ENCODE results near the gene TFF3. TPM values are rescaled to one million over a fixed set of nuclear protein-coding genes. Genes with fewer than 3 reads are reported as not detected.

Gene TFF3
- total RNA-seq, 1 donor from 2014 or later, result 0.40 TPM

DNA sequence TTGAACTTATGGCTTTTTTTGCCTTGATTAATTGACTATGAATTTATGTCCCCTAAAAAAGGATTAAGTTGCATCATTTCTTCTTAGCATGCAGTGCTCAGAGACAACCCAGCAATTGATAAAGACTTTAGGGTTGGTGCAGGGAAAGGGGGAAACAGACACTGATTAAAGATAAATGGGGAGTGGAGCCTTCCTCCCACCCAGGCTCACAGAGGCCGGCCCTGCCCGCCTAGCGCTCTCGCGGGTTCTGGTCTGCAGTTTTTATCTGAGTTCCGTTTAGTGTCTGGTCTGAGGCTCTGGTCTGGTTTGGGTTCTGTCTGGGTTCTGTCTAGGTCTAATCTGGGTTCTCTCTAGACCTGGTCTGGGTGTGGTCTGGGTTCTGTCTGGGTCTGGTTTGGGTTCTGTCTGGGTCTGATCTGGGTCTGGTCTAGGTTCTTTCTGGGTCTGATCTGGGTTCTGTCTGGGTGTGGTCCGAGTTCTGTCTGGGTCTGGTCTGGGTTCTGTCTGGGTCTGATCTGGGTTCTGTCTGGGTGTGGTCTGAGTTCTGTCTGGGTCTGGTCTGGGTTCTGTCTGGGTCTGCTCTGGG, 48.1 kb downstream of the TFF3 start:
- DNase-seq (ENCODE audit: low read depth), result no peak

DNA sequence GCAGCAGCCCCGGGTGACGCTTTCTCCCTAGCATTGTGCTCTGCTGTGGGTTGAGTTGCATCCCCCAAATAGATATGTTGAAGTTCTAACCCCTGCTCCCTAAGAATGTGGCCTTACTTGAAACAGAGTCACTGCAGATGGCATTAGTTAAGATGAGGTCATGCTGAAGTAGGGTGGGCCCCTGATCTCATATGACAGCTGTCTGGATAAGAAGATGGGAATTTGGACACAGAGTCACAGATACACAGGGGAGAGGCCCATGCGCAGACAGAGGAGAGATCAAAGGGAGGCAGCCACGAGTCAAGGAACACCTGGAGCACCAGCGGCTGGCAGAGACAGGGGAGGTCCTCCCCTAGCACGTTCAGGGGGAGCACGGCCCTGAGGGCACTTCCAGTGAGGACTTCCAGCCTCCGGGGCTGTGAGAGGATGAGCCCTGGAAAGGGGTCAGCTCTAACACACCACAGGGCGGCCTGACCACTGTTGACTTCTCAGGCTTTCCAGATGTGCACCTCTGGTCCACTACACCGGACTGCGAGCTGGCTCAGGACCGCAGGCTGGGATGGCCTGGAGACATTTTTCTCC, 49.9 kb downstream of the TFF3 start:
- DNase-seq (ENCODE audit: low read depth), result no peak

DNA sequence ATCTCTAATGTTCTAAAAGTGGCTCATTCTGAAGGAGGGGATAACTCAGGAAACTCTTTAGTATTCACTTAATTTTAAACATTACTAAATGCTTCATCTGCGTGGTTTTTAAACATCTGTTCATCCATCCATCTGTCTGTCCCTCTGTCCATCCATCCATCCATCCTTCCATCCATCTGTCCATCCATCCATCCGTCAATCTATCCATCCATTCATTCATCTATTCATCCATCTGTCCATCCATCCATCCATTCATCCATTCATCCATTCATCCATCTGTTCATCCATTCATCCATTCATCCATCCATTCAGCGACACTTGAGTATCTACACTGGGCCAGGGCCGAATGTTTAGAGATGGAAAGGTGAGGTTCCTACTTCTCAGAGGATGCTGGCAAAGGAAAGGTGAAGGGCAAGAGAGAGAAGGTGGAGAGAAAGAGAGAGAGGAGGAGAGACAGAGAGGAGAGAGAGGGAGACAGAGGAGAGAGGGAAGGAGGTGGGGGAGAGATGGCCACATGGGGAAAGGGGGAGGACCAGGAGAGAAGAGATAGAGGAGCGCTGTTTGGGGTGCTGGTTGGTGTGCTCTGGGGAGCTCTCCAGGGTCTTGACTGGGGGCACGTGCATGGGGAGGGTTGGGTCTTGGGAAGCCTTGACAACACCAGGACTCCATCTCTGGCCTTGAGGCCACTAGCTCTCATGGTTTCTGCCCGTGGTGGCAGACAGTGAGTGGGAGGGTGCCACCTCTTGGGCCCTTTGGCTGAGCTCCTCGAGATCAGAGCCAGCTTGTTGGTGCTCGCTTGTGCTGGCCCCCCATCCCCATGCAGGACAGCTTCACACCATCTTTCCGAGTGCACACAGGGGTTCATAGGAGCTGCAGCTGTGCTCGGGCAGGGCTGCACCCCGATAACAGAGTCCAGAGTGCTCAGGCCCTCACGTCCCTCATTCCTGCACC, 50.7 kb downstream of the TFF3 start:
- no peak for DNase-seq (ENCODE audit: low read depth)

DNA sequence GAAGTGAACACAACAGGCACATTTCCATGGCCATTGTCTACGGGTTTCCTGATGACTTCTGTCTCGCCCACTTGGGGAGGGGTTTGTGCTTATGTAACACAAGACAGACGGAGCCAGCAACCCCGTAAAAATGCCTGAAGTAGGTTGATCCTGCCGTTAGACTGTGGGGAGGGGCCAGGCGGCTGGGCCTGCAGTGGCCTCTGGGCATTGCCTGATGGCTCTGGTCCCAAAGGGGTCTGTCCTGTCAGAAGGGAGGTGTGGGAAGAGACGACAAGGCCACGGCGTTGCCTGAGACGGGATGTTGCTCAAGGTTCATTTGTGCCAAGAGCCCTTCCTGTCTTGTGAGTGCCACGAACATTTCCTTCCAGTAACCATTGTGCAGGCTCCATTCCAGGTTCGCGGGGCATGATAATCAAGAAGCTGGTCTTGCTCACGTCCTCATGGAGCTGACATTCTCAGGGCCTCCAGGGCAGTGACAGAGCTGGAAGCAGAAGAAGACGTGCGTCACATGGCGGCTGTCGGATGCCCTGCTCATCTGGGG, 51.5 kb downstream of the TFF3 start:
- DNase-seq (ENCODE audit: low read depth), result no peak

DNA sequence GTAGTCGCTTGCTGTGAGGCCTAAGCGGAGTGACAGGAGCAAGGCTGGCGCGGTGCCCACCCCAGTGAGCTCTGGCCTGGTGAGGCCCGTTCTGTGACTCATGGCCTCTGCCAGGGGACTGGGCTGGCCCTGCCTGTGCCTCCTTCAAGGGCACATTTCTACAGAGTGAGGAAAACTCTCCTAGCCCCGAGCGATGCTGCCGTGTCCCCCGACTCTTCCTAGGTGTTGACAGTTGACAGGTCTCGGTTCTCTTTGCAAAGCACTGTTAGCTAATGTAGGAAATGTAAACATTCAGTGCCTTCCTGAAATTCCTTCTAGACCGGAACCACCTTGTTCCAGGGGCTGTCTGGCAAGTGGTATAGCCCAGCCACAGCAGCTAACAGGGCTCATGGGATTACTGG, 52.4 kb downstream of the TFF3 start:
- peak; percentile 36 for DNase-seq (ENCODE audit: low read depth)

DNA sequence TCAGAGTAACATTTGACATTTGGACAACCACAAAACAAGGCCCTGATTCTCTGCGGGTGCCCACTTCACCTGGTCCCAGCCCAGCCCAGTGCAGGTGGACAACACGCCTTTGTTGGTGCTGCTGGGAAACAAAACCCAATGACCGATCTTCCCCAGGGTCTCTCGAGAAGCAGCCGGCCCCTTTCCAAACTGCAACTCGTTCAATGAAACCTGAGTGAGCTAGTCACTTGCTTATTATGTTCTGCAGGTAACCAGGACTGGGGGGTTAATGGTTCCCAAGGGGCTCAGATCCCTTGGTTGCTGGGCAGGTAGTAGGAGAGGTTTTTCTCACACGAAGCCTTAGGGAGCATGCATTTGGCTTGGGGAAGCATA, 53.4 kb downstream of the TFF3 start:
- no peak for DNase-seq (ENCODE audit: low read depth)

Other genes with a start within 250 kb of the TFF3 start
- not detected in 2 replicates for gene UMODL1, start 244.1 kb downstream of the TFF3 start, total RNA-seq
- 0.52 and 0.85 TPM in 2 replicates for gene ABCG1, start 96.3 kb downstream of the TFF3 start, total RNA-seq
- not detected in 2 replicates for gene TFF2, start 35.6 kb upstream of the TFF3 start, total RNA-seq
- not detected in 2 replicates for gene TFF1, start 51.1 kb upstream of the TFF3 start, total RNA-seq
- gene TMPRSS3, start 80.6 kb upstream of the TFF3 start, total RNA-seq, result 0.17 and 0.75 TPM in 2 replicates
- gene UBASH3A, start 88.5 kb upstream of the TFF3 start, total RNA-seq, result not detected in 2 replicates
- 1.0 and 3.6 TPM in 2 replicates for gene RSPH1, start 180.8 kb upstream of the TFF3 start, total RNA-seq
- 15.0 and 39.6 TPM in 2 replicates for gene SLC37A1, start 198.4 kb upstream of the TFF3 start, total RNA-seq